CD14-positive monocyte (primary cell): Measurements from ENCODE around the gene ST6GALNAC2. TPM values are rescaled to one million over a fixed set of nuclear protein-coding genes. Genes with fewer than 3 reads are reported as not detected.
"Not testable (repeated sequence)": the region's sequence is repeated elsewhere in the genome, so short reads cannot be mapped to it uniquely, and the experiment has no call there.

Experiments
- DNase-seq, 3 donors: peaks; one replicate each; pipeline ENCODE4 v3.0.0-alpha.2; 2011 to 2022
- H2AFZ ChIP-seq: 2 replicates; pipeline ENCODE4 v1.6.0; 2012; ENCODE audit warnings: mild to moderate bottlenecking, low read depth, low read length, inconsistent platforms; ENCODE audit not compliant: insufficient read depth, poor library complexity, severe bottlenecking
- H3K27ac ChIP-seq, 2 donors: 1 replicate in 1 of 2; 2 replicates in 1 of 2; pipeline ENCODE4 v1.5.1; 2012 to 2013; ENCODE audit warnings: low read length in 2 of 2, control low read depth in 1 of 2, inconsistent platforms in 1 of 2, low read depth in 1 of 2, mild to moderate bottlenecking in 1 of 2
- H3K27me3 ChIP-seq, 2 donors: one replicate each; pipeline versions ENCODE4 v1.6.0 to v1.6.1; 2011 to 2013; ENCODE audit warnings: low read length in 2 of 2; ENCODE audit not compliant: control insufficient read depth in 2 of 2, insufficient read depth in 2 of 2
- H3K36me3 ChIP-seq, 2 donors: replicated peaks in 1 of 2; 1 replicate in 1 of 2; 2 replicates in 1 of 2; pipeline versions ENCODE4 v1.5.1 to v1.6.1; 2012 to 2013; ENCODE audit warnings: low read length in 2 of 2, control low read depth in 1 of 2, inconsistent platforms in 1 of 2, mild to moderate bottlenecking in 1 of 2; ENCODE audit not compliant: insufficient read depth in 2 of 2, control insufficient read depth in 1 of 2
- H3K4me1 ChIP-seq, 2 donors: 1 replicate in 1 of 2; 2 replicates in 1 of 2; pipeline versions ENCODE4 v1.5.1 to v1.6.1; 2012 to 2013; ENCODE audit warnings: low read length in 2 of 2, control low read depth in 1 of 2, inconsistent platforms in 1 of 2, mild to moderate bottlenecking in 1 of 2, moderate library complexity in 1 of 2; ENCODE audit not compliant: insufficient read depth in 2 of 2, control insufficient read depth in 1 of 2
- H3K4me2 ChIP-seq: replicated peaks from 2 replicates; pipeline ENCODE3; 2012; ENCODE audit warnings: low read length, moderate library complexity, mild to moderate bottlenecking; ENCODE audit not compliant: poor library complexity, severe bottlenecking; ENCODE audit errors: extremely low read depth
- H3K4me3 ChIP-seq, 3 experiments: fragments of 200-600 bp in 1 of 3; sonication (generic) in 1 of 3; replicated peaks in 1 of 3; 1 replicate in 2 of 3; 2 replicates in 1 of 3; pipeline ENCODE4 v1.5.1; 2011 to 2013; ENCODE audit warnings: low read length in 3 of 3, mild to moderate bottlenecking in 3 of 3, control low read depth in 2 of 3, low read depth in 2 of 3, inconsistent platforms in 1 of 3, moderate library complexity in 1 of 3
- H3K79me2 ChIP-seq: 2 replicates; pipeline ENCODE4 v1.6.0; 2012; ENCODE audit warnings: mild to moderate bottlenecking, control low read depth, inconsistent platforms, low read length, moderate library complexity; ENCODE audit not compliant: insufficient read depth
- H3K9ac ChIP-seq: 2 replicates; pipeline ENCODE4 v1.6.0; 2017; ENCODE audit warnings: low read length, mild to moderate bottlenecking; ENCODE audit not compliant: insufficient read depth, poor library complexity, severe bottlenecking
- H3K9me3 ChIP-seq, 2 donors: replicated peaks in 1 of 2; 1 replicate in 1 of 2; 2 replicates in 1 of 2; pipeline versions ENCODE4 v1.5.1 to v1.6.1; 2012 to 2013; ENCODE audit warnings: low read length in 2 of 2, control low read depth in 1 of 2; ENCODE audit not compliant: control insufficient read depth in 1 of 2, insufficient read depth in 1 of 2
- H4K20me1 ChIP-seq: 2 replicates; pipeline ENCODE4 v1.6.0; 2012; ENCODE audit warnings: mild to moderate bottlenecking, low read length, control low read depth, moderate library complexity; ENCODE audit not compliant: insufficient read depth
- H3K27ac Mint-ChIP-seq, 7 donors: one replicate each; pipeline ENCODE4 v1.8.0; 2020; ENCODE audit warnings: mild to moderate bottlenecking in 7 of 7, mixed read lengths in 7 of 7, moderate library complexity in 6 of 7, inconsistent platforms in 2 of 7
- H3K27me3 Mint-ChIP-seq, 3 donors: one replicate each; pipeline ENCODE4 v1.8.0; 2021 to 2022; ENCODE audit warnings: low read depth in 3 of 3, mild to moderate bottlenecking in 3 of 3, mixed read lengths in 3 of 3, moderate library complexity in 3 of 3, inconsistent platforms in 1 of 3
- H3K36me3 Mint-ChIP-seq, 2 donors: one replicate each; pipeline ENCODE4 v1.8.0; 2020; ENCODE audit warnings: mixed read lengths in 2 of 2, inconsistent platforms in 1 of 2, mild to moderate bottlenecking in 1 of 2
- H3K4me1 Mint-ChIP-seq: one replicate; pipeline ENCODE4 v1.8.0; 2020; ENCODE audit warnings: mild to moderate bottlenecking, mixed read lengths
- H3K4me3 Mint-ChIP-seq, 2 donors: one replicate each; pipeline ENCODE4 v1.8.0; 2020; ENCODE audit warnings: mild to moderate bottlenecking in 2 of 2, mixed read lengths in 2 of 2, moderate library complexity in 1 of 2
- H3K9me3 Mint-ChIP-seq, 7 donors: one replicate each; pipeline ENCODE4 v1.8.0; 2020 to 2022; ENCODE audit warnings: mixed read lengths in 7 of 7, mild to moderate bottlenecking in 6 of 7, moderate library complexity in 6 of 7, inconsistent platforms in 2 of 7
- CTCF ChIP-seq: fragments of 200-600 bp; IDR thresholded peaks from one replicate; pipeline ENCODE4 v1.8.0; 2022; ENCODE audit warnings: antibody characterized with exemption, mild to moderate bottlenecking
- WGBS: methylation state at CpG from one replicate; pipeline ENCODE4 v1.1.5; 2013; ENCODE audit warnings: missing lambda C conversion rate; ENCODE audit not compliant: insufficient coverage; 5-methylcytosine and 5-hydroxymethylcytosine counted together
- intact Hi-C, 2 donors: fragments of 100-400 bp; cut with micrococcal nuclease; formaldehyde crosslinking; loops; one replicate each; pipeline versions ENCODE4 v1.15.0 to v1.15.1; 2023
- polyA plus RNA-seq, 3 donors: library from polyadenylated mRNA; depleted of rRNA in 1 of 3; unstranded in 2 of 3; stranded (reverse) in 1 of 3; fragments of 300-500 nt in 2 of 3; fragments of >200 nt in 1 of 3; fragmentation: Illumina TruSeq in 2 of 3; gene quantifications; 1 replicate in 2 of 3; 2 replicates in 1 of 3; pipeline ENCODE4 v1.2.3, GENCODE V29; 2012 to 2021

The ST6GALNAC2 gene
- polyA plus RNA-seq, 3 donors: 8.3 to 11.8 (median 11.8) TPM

GRCh38 chr17:76611758-76612157 lies 26.1 kb upstream of the ST6GALNAC2 start:
- no peak overlapping the region for H3K4me3 ChIP-seq
- no peaks in the 10 kb centered on the region for H3K36me3 ChIP-seq
- H3K79me2 ChIP-seq: no peaks in the 10 kb centered on the region
- H3K27me3 ChIP-seq: no peaks in the 10 kb centered on the region
- Mint-ChIP-seq H3K9me3 (peaks cover 2 to 11% (median 6%) of the 10 kb centered on the region in 7 donors), H3K36me3 (peaks cover 0 to 4% of the 10 kb centered on the region in 2 donors), H3K4me3 (no peak overlapping the region), H3K4me1 (peaks cover 3% of the 10 kb centered on the region), H3K27me3 (peaks cover 0 to 5% (median 5%) of the 10 kb centered on the region in 3 donors), H3K27ac (no peak overlapping the region)
- no peak for DNase-seq
- WGBS: 93% methylated on average over 1 of the region's 4 CpGs
- H3K4me2 ChIP-seq: no peak overlapping the region
- intact Hi-C loops: loop anchor here in 1 of 2 donors (10.0 kb wide), 1 partner anchor 147 kb away; the partner anchor contains the start of gene AANAT
- H4K20me1 ChIP-seq: no peaks in the 10 kb centered on the region
- H2AFZ ChIP-seq: no peak overlapping the region
- H3K9ac ChIP-seq: no peak overlapping the region
- no peak overlapping the region for H3K27ac ChIP-seq
- TF ChIP-seq CTCF: no peak
- peaks cover 0 to 6% of the 10 kb centered on the region in 2 donors for H3K9me3 ChIP-seq
- peaks cover 7 to 8% of the 10 kb centered on the region in 2 donors for H3K4me1 ChIP-seq

DNA sequence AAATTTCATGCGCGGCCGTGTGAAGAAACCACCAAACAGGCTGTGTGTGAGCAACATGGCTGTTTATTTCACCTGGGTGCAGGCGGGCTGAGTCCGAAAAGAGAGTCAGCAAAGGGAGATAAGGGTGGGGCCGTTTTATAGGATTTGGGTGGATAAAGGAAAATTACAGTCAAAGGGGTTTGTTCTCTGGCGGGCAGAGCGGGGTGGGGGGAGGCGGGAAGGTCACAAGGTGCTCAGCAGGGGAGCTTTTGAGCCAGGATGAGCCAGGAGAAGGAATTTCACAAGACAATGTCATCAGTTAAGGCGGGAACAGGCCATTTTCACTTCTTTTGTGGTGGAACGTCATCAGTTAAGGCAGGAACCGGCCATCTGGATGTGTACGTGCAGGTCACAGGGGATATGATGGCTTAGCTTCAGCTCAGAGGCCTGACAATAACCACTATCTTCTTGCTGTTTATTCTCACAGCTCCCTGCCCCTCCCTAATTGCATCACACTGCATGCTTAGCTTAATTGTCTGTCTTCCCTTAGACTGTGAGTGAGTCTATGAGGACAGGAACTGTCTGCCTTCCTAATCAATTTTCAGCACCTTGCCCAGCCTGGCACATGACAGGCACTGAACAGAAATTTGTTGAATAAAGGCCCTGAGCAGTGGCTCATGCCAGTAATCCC lies 25.6 kb upstream of the ST6GALNAC2 start:
- H3K4me3 ChIP-seq: not testable (repeated sequence)

GRCh38 chr17:76606685-76607084 lies 21.0 kb upstream of the ST6GALNAC2 start:
- H3K4me3 ChIP-seq, H3K4me2 ChIP-seq, intact Hi-C loops, H3K9me3 ChIP-seq, DNase-seq, H3K27me3 ChIP-seq, H2AFZ ChIP-seq, H3K4me1 Mint-ChIP-seq, H3K36me3 Mint-ChIP-seq, H3K27ac ChIP-seq, H4K20me1 ChIP-seq, H3K9ac ChIP-seq, H3K79me2 ChIP-seq, H3K36me3 ChIP-seq, H3K9me3 Mint-ChIP-seq, H3K4me3 Mint-ChIP-seq, H3K27me3 Mint-ChIP-seq, H3K27ac Mint-ChIP-seq: not testable (repeated sequence)
- WGBS: no CpG with 5 or more reads among the region's 1 CpG
- H3K4me1 ChIP-seq: peaks cover 14 to 15% of the 10 kb centered on the region in 2 donors

More for the DNA sequence above, 25.6 kb upstream of the ST6GALNAC2 start:
- H3K9ac ChIP-seq, H3K36me3 ChIP-seq, H3K36me3 Mint-ChIP-seq, H4K20me1 ChIP-seq, H3K4me1 Mint-ChIP-seq, H3K4me3 Mint-ChIP-seq, H3K4me1 ChIP-seq, H3K9me3 ChIP-seq, H3K79me2 ChIP-seq, H3K4me2 ChIP-seq, H3K27ac ChIP-seq, H3K27ac Mint-ChIP-seq, H3K27me3 ChIP-seq, H3K27me3 Mint-ChIP-seq, H2AFZ ChIP-seq: not testable (repeated sequence)
- 60% methylated on average over 1 of the region's 13 CpGs for WGBS
- peak in 1 of 3 donors; percentile 22 for DNase-seq
- intact Hi-C loops: loop anchor here in 1 of 2 donors (10.0 kb wide), 1 partner anchor 146 kb away; the partner anchor contains the start of gene AANAT
- H3K9me3 Mint-ChIP-seq: peaks cover 2 to 11% (median 6%) of the 10 kb centered on the region in 7 donors
